SJSA1 (cell line): ENCODE measurements around the gene SLC6A8. TPM values are rescaled to one million over a fixed set of nuclear protein-coding genes. Genes with fewer than 3 reads are reported as not detected.
"Not testable (repeated sequence)": the region's sequence is repeated elsewhere in the genome, so short reads cannot be mapped to it uniquely, and the experiment has no call there.

ENCODE experiments used
- DNase-seq, 2 experiments: peaks; one replicate each; pipeline ENCODE4 v3.0.0-alpha.2; 2015 to 2020; ENCODE audit warnings: low spot score in 2 of 2, low read depth in 1 of 2
- H3K27ac ChIP-seq: fragments of 250-450 bp; sonication (Bioruptor Pico); 2 replicates; pipeline ENCODE4 v1.5.1; 2020; ENCODE audit warnings: mild to moderate bottlenecking, moderate library complexity
- H3K27me3 ChIP-seq: fragments of 250-450 bp; sonication (Bioruptor Pico); replicated peaks from 2 replicates; pipeline ENCODE4 v1.5.1; 2020; ENCODE audit warnings: mild to moderate bottlenecking, moderate library complexity
- H3K36me3 ChIP-seq: fragments of 250-450 bp; sonication (Bioruptor Pico); 2 replicates; pipeline ENCODE4 v1.5.1; 2020; ENCODE audit warnings: mild to moderate bottlenecking
- H3K4me1 ChIP-seq: fragments of 250-450 bp; sonication (Bioruptor Pico); replicated peaks from 2 replicates; pipeline ENCODE4 v1.6.1; 2021; ENCODE audit warnings: mild to moderate bottlenecking
- H3K4me3 ChIP-seq: fragments of 250-450 bp; sonication (Bioruptor Pico); 2 replicates; pipeline ENCODE4 v1.5.1; 2020; ENCODE audit warnings: mild to moderate bottlenecking
- H3K9me3 ChIP-seq: fragments of 250-450 bp; sonication (Bioruptor Pico); replicated peaks from 2 replicates; pipeline ENCODE4 v1.5.1; 2020; ENCODE audit warnings: mild to moderate bottlenecking
- total RNA-seq: library from RNA; depleted of rRNA; stranded (reverse); fragments of >200 nt; shearing (Covaris generic); gene quantifications from 2 replicates; pipeline ENCODE4 v1.2.3, GENCODE V29; 2014

The SLC6A8 gene
- total RNA-seq, 1 experiment from 2014 or later: 2.7 TPM

DNA sequence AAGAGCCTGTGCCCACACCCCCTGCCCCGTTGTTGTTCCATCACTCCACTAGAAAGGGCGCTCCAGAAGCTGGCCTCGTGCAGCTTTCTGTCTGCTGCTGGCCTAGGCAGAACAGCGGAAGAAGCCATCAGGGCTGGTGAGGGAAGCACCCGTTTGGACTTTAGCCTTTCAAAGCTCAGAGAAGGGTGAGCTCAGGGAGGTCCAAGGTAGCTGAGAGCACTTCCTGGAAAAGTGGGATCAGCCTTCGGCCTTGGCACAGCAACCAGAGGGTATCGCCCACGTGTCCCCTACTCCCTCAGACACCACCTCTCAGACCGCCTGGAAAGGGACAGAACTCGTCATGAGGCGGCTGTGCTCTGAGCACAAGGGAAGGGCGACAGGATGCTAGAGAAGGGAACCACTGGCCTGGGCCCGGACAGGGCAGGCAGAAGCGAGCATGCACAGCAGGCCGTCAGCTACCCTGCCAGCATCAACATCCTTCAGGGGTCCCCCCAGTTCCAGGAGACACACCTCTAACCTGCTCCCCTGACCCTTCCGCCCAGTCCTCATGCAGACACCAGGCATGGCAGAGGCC, 11.6 kb downstream of the SLC6A8 start:
- not testable (repeated sequence) for H3K9me3 ChIP-seq, H3K4me3 ChIP-seq, H3K4me1 ChIP-seq, DNase-seq, H3K27ac ChIP-seq, H3K27me3 ChIP-seq, H3K36me3 ChIP-seq

DNA sequence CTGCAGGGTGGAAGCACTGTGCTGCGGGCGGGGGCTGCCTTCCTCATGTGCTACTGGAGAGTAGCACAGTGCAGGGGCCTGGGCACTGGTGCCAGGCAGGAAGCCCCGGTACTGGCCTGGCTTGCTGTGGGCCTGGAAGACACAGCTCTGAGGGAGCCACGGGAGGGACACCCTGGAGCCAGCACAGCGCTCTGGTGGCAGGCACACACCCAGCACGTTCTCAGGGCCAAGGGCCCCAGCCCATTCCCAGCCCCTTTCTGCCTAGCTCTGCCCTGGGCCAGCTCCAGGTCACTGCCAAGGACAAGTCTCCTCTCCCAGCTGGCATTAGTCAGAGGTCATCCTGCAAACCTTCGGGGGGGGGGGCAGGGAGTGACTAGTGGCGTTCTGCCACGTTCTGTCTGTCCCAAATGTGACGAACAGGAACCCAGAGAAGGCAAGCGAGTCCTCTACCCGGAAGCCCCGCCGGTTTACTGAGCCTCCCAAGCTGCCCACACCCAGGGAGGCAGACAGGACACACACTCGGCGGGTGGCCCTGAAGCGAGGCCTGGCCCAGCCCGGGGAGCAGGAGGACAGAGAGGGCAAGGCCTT, 12.2 kb downstream of the SLC6A8 start:
- not testable (repeated sequence) for H3K9me3 ChIP-seq, H3K27me3 ChIP-seq, H3K36me3 ChIP-seq, H3K27ac ChIP-seq, H3K4me3 ChIP-seq, H3K4me1 ChIP-seq, DNase-seq

DNA sequence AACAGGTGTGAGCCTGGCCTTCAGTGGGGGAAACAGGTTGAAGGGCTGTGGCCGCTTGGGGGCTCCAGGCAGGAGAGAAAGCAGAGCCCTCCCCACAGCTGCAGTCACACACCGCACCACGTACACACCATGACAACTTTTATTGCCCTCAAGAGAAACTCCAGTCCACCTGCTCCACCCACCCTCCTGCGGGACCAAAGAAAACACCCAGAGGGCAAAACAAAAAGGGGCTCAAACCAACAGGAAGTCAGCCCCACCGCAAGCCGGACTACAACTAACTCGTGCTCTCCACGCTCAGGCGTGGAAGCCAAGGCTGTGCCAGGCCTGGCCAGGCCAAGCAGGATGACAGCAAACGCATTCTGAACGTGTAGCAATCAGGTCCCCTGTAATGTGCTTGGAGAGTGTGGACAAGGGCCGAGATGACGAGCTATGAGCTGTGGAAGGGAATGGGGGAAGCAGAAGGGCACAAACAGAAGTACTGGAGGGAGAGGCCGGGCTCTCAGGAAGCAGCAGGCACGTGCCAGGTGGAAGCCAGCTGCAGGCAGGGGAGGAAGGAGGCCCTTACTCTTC, 12.7 kb downstream of the SLC6A8 start:
- Histone ChIP-seq H3K4me1 (no peaks in the 10 kb centered on the region), H3K27me3 (no peaks in the 10 kb centered on the region), H3K9me3 (no peaks in the 10 kb centered on the region), H3K4me3 (no peak overlapping the region), H3K36me3 (no peaks in the 10 kb centered on the region), H3K27ac (no peak overlapping the region)
- no peak for DNase-seq

DNA sequence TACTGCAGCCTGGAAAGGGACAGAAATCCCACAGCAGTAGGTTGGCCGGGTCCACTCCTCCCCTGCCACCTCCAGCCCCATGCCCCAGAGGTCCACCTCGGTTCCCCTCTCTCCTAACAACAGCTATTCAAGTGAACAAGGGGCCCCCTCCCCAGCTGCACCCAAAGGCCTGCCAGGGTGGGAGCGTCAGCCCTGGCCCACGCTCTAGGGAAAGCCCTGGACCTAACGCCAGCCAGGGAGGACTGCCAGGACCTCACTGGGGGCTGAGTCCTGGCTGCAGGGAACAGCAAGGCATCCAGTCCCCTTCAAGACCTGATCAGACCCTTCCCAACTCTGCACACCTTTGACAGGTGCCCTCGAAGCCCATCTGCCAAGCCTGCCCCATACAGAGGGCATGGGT, 13.2 kb downstream of the SLC6A8 start:
- H3K4me3 ChIP-seq: no peak overlapping the region
- no peaks in the 10 kb centered on the region for H3K36me3 ChIP-seq
- no peaks in the 10 kb centered on the region for H3K27me3 ChIP-seq
- no peak for DNase-seq
- no peak overlapping the region for H3K27ac ChIP-seq
- no peaks in the 10 kb centered on the region for H3K4me1 ChIP-seq
- H3K9me3 ChIP-seq: no peaks in the 10 kb centered on the region

DNA sequence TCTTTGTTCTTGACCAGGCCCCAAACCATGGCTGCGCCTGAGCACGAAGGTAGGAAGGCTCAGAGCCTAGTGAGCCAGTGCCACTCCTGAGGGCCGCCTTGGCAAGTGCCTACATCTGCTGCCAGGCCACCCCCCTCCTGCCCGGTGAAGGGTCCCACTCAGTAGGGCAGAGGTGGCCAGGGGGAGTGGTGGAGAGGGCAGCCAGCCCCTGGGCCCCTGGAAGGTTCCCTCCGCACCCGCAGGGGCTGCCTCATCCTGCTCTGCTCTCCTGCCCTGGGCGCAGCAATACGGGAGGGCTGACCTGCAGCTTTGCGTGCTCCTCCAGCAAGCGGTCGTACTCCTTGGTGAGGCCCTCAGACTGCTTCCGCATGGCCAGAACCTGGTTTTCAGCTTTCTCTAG, 14.0 kb downstream of the SLC6A8 start:
- Histone ChIP-seq H3K27ac (no peak overlapping the region), H3K4me3 (no peak overlapping the region), H3K36me3 (no peaks in the 10 kb centered on the region), H3K27me3 (no peaks in the 10 kb centered on the region), H3K9me3 (no peaks in the 10 kb centered on the region), H3K4me1 (no peaks in the 10 kb centered on the region)
- no peak for DNase-seq

DNA sequence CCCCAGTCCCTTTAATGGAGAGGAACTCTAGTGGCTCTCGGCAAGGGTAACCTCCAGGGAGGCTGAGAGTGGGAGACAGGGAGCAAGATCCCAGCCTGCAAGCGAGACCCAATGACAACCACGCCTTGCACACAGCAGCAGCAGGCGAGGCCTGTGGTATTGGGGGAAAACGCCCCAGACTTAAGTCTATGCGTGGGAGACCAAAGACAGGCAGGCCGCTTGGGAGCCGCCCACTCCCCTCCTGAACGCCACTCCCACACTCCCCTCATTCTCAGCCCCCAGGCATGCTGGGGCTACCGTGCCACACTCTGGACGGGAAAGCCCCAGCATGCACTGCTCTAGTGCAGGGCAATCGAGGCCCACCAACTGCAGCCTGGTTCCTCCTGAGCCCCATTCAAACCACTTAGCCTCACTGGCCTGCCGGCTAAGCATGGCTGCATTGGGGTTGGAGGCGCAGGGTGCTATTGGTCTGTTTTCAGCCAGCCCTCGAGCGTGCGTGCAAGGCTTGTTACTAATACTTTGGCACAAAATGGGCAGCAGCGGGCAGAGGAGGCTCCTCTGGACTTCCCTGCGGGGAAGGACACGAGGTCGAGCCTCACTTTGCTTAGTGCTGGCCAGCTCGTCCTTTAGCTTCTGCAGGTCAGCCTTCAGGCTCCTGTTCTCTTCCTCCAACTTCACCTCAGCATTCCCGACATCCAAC, 14.8 kb downstream of the SLC6A8 start:
- Histone ChIP-seq H3K4me3 (no peak overlapping the region), H3K27ac (no peak overlapping the region), H3K9me3 (no peaks in the 10 kb centered on the region), H3K27me3 (no peaks in the 10 kb centered on the region), H3K36me3 (no peaks in the 10 kb centered on the region), H3K4me1 (no peaks in the 10 kb centered on the region)
- no peak for DNase-seq

DNA sequence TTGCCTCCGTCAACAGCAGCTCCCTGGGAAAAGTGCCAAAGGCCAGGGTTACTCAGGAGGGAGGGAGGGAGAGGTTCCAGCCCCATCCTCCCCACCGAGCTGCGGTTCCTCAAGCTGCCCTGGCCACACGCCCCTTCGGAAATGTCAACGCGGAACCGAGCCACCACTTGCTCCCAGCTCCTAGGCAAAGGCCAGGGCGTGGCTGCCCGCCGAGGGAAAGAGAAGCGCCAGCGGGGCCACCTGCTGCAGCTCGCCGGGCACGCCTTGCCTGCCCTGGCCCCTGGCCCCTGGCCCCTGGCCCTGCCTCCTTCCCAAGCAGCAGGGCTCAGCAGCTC, 15.3 kb downstream of the SLC6A8 start:
- no peaks in the 10 kb centered on the region for H3K9me3 ChIP-seq
- DNase-seq: no peak
- no peaks in the 10 kb centered on the region for H3K27me3 ChIP-seq
- no peaks in the 10 kb centered on the region for H3K36me3 ChIP-seq
- H3K4me3 ChIP-seq: no peak overlapping the region
- no peaks in the 10 kb centered on the region for H3K4me1 ChIP-seq
- no peak overlapping the region for H3K27ac ChIP-seq

DNA sequence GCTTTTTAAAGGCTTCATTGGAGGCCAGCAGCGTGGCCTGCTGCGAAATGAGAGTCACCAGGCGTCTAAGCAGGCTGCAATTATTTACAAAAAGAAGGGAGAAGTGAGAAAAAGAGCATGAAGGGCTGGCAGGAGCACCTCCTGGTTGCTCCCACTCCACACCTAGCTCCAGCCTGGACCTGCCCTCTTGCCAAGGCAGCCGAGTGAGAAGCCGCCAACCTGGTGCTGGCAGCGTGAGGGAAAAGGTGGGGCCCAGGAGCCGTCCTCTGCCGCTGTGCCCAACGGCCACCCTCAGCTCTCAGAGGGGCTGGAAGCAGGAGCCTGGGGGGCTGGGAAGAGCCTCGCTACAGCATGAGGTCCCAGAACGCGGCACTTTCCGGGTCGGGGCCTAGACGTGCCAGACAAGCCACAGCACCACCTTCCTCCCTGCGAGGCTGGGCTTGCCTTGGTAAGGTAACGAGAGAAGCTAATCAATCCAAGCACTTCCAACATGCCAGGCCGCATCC, 16.3 kb downstream of the SLC6A8 start:
- Histone ChIP-seq H3K36me3 (no peaks in the 10 kb centered on the region), H3K27ac (no peak overlapping the region), H3K4me1 (no peaks in the 10 kb centered on the region), H3K9me3 (no peaks in the 10 kb centered on the region), H3K4me3 (no peak overlapping the region), H3K27me3 (no peaks in the 10 kb centered on the region)
- no peak for DNase-seq

DNA sequence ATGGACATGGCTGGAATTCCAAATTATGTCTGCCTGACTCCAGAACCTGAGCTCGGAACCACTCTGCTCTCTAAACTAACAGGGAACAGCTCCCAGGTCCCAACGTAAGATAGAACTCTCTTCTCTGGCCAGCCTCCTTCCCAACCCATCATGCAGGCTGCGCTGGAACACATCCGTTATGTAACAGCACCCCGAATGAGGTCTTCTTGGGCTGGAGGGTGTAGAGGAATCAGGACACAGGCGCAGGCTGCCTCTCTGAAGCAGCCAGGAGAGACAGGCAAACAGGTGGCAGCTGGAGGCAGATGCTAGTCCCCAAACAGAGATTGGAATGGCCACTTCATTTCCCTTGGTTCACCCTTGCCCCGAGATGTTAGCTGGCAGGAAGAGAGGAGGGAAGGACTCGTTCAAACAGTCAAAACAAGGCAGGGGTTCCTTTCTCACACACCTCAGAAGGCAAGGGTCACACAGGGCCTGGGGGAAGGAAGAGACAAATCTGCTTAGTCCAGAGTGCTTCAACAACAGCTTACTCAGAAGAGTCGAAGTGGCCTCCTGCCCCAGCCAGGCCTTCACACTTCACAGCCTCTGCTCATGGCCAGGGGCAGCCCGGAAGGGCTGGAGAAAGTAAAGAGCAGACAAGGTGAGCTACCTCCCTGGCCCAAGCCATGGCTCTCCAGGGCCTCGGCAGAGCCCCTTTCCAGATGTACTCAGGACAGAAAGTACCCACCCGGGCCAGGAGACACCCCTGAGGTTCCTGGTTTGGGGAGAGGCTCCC, 17.1 kb downstream of the SLC6A8 start:
- H3K27me3 ChIP-seq, H3K9me3 ChIP-seq, H3K4me3 ChIP-seq, H3K27ac ChIP-seq, H3K36me3 ChIP-seq, DNase-seq, H3K4me1 ChIP-seq: not testable (repeated sequence)

DNA sequence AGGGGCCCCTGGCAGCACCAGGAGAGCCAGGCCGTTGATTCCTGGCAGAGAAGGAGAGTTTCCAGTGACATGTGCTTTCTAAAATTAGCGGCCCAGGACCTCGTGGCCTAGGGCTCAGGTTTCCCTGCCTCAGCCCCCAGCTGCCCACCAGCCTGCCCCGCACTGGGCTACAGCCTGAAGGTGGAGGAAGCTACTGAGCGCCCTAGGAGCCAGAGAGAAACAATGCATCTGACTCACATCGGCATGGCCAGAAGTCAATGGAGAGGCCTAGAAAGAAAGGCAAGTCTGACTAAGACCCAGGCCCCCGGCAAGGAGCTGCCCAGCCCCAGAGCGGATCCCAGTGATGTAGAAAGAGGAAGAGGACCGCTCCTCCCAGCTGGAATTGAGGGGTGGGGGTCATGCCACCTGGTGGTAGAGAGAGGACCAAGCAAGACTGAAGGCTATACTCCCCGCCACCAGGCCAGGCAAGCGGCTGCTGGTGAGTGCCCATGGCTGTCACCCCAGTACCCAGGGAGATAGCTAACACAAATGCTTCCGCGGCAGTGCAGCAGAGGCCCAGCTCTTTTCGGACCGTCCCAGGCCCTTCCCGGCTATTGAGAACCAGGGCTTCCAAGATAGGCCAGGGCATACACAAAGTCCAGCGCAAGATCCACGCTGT, 17.8 kb downstream of the SLC6A8 start:
- H3K4me1 ChIP-seq, H3K27ac ChIP-seq, H3K27me3 ChIP-seq, H3K4me3 ChIP-seq, H3K36me3 ChIP-seq, DNase-seq, H3K9me3 ChIP-seq: not testable (repeated sequence)

DNA sequence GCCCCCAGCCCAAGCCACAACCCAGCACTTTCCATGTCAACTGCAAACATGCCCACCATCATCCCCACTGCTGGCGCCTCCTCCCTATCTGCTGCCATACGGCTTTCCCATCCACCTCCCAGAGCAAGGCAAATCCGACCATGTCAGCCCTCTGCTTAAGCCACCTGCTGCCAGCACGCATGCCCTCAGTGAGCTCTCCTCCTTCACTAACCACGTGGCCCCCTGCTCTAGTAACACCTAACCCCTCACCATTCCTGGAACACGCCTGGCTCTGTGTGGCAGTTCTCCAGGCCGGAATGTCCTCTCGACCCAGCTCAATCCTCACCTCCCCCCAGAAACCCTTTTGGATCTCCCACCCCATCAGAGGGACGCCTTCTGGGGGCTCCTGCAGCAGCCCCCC, 19.1 kb downstream of the SLC6A8 start:
- no peaks in the 10 kb centered on the region for H3K4me1 ChIP-seq

DNA sequence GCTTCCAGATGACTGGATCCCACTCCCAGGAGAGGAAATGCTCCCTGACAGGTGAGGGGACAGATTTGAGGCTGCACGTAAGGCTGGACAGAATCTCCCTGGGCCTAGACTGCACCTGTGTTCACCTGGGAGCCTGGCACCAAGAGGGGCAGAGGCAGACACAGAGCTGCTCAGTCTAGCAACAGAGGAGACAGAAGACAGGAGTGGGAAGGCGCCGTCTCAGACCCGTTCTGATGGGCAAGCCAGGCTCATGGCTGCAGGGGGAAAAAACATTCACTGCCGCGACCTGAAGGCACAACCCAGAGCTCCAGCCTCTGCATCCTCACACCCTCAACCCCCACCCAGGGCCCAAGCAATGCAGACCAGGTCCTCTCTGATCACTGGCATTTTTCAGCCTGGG, 19.7 kb downstream of the SLC6A8 start:
- no peak overlapping the region for H3K4me3 ChIP-seq

More for the DNA sequence above, 19.1 kb downstream of the SLC6A8 start:
- Histone ChIP-seq H3K27me3 (no peaks in the 10 kb centered on the region), H3K4me3 (no peak overlapping the region), H3K27ac (no peak overlapping the region), H3K9me3 (no peaks in the 10 kb centered on the region), H3K36me3 (no peaks in the 10 kb centered on the region)
- DNase-seq: no peak

DNA sequence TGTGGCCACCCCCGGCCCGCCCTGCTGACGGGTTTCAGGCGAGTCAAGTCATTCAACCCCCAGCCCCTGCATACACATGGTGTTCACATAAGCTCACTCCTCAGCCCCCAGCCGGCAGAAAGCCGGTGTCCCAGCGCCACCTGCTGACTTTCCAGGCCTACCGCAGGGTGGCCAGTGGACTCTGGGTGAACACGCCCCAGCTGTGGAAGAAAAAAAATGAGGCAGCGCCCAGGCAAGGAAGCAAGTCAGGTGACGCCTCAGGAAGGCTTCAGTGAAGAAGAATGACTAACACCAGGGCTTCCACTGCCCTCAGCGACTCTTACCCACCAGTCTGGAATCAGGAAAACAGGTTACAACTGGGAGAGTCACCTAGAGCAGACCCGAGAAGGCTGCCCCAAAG, 20.7 kb downstream of the SLC6A8 start:
- H3K27ac ChIP-seq: no peak overlapping the region

More for the DNA sequence above, 19.7 kb downstream of the SLC6A8 start:
- Histone ChIP-seq H3K27ac (no peak overlapping the region), H3K9me3 (no peaks in the 10 kb centered on the region), H3K27me3 (no peaks in the 10 kb centered on the region), H3K36me3 (no peaks in the 10 kb centered on the region), H3K4me1 (no peaks in the 10 kb centered on the region)
- DNase-seq: no peak

More for the DNA sequence above, 20.7 kb downstream of the SLC6A8 start:
- H3K9me3 ChIP-seq: no peaks in the 10 kb centered on the region
- no peaks in the 10 kb centered on the region for H3K27me3 ChIP-seq
- no peaks in the 10 kb centered on the region for H3K4me1 ChIP-seq
- H3K4me3 ChIP-seq: no peak overlapping the region
- H3K36me3 ChIP-seq: peaks cover 5% of the 10 kb centered on the region; the same call in 1 of the 2 replicates
- DNase-seq: peak; percentile 26 to 61
